Stimulated activated naive CD4-positive, alpha-beta T cell treated with Interleukin-2 at 50 U/mL for 16 hours (primary cell): ENCODE results near the gene RELA.
A peak's percentile ranks its signal among the peaks of the same experiment; 100 is the strongest.
"Not testable (repeated sequence)": the region's sequence is repeated elsewhere in the genome, so short reads cannot be mapped to it uniquely, and the experiment has no call there.

Experiments used
- DNase-seq: peaks from one replicate; lab custom pipeline; 2025; lab: John Stamatoyannopoulos, UW

Gene RELA

DNA sequence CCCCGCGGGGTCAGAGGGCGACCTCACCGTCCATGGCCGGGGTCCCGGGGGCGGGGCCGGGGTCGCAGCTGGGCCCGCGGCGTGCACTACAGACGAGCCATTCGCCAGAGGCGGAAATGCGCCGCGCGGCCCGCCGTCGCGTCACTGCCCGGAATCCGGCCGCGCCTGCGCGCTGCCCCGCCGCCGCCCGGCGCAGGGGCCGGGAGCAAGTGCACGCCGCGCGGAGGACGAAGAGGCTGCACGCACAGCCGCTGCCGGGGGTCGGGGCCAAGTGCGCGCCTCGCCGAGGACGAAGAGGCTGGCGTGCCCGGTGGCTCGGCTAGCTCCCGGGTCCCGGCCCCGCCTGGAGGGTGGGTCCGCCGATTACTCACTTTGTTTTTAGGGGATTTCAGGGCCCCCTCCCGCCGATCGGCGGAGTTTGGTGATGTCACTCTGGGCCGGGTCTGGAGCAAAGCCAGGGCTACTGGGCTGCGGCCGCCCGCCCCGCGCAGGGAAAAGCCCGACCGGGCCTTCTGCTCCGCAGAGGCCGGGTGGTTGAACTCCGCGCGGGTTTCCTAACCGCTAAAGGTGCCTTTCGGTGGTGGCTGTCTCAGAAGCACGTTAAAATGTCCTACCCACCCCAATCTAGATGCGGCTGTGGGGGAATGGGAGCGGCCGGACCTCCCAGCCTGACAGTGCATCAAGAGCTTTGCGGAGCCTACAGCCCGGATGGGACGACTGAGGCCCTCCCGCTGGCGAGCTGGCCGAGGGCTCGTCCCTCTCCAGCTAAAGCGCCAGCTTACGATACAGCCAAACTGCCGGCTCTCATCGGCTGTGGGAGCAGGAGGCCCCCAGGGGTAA is at the start of gene RELA:
RELA (minus strand) TSS at position 118 of the 840 bp plus-strand sequence; CDS start at position 34, 84 bp downstream.
- DNase-seq, result peak; percentile 90

DNA sequence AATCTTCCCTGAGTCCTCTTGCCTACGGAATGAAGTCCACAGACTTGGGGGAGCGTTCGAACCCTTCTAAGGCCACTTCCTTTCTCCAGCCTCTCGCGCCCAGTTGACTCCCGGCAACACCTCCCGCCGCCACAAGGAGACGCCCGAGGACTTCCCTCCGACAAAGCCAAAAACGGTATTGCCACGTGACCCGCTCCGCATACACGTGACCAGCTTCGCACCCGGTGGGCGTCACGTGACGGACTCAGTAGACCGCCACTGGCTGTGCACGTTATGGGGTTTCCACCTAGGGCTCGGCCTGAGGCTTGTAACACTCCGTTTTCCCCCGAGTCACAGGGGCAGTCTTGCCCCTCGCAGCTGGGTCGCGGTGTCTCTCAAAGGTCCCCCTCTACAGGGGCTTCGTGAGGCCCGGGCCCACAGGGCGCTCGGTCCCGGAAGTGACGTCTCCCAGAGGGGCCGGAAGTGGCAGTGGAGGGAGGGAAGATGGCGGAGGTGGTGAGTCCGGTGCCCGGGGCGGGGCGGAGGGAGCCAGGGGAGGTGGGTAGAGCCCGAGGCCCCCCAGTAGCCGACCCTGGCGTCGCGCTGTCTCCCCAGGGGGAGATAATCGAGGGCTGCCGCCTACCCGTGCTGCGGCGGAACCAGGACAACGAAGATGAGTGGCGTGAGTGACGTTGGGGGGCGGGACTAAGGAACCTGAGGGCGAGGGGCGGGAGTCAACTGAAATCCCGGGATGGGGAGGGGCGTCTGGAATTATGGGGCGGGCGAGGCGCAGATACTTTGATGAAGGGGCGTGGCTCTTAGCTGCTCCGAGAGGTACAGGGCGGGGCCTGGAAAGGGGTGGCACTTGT is 49.3 kb upstream of the RELA start, which contains the start of gene KAT5:
KAT5 (plus strand) TSS at position 468 of the 848 bp plus-strand sequence; CDS start at position 484, 16 bp downstream.
- peak; percentile 97 for DNase-seq

DNA sequence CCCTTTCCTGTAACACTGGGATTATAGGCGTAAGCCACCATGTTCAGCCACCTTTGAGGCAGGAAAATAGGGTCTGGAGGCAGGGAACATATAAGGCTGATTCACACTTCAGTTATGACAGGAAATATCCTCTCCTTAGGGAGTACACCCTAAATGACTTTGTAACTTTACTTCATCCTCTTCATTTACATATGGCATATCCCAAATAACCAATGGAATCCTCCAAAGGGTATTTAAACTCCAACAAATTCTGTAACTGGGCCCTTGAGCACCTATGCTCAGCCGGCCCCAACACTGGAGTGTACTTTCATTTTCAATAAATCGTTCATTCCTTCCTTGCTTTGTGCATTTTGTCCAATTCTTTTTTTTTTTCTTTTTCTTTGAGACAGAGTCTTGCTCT is 47.7 kb upstream of the RELA start:
- no peak for DNase-seq

DNA sequence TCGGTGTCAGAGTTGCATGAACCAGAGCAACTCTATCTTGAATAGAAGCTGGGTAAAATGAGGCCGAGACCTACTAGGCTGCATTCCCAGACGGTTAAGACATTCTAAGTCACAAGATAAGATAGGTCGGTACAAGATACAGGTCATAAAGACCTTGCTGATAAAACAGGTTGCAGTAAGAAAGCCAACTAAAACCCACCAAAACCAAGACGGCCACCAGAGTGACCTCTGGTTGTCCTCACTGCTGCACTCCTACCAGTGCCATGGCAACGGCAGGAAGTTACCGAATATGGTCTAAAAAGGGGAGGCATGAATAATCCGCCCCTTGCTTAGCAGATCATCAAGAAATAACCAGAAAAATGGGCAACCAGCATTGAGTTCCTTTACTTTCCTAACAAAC is 46.9 kb upstream of the RELA start:
- DNase-seq, result no peak

DNA sequence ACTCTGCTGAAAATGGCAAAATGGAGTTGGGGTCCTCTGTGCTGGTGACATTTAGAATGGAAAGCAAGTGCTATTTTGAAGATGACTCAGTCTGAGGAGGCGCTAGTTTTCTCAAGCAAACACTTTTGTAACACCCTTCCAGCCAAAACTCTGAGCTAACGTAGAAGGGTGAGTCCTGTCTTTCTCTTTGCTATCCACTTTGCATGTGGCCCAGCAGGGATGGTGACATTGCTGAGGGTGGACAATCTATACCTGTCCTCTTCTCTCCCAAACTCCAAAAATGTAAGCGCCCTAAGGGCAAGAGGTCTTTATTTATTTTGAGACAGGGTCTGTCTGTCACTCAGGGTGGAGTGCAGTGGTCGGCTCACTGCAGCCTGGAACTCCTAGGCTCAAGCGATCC is 45.7 kb upstream of the RELA start:
- no peak for DNase-seq

DNA sequence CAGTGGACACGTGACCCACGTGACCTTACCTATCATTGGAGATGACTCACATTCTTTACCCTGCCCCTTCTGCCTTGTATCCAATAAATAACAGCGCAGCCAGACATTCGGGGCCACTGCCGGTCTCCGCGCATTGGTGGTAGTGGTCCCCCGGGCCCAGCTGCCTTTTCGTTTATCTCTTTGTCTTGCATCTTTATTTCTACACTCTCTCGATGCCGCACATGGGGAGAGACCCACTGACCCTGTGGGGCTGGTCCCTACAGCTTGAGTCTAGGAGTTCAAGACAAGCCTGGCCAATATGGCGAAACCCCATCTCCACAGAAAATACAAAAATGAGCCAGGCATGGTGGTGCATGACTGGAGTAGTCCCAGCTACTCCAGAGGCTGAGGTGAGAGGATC is 44.3 kb upstream of the RELA start:
- DNase-seq, result not testable (repeated sequence)

DNA sequence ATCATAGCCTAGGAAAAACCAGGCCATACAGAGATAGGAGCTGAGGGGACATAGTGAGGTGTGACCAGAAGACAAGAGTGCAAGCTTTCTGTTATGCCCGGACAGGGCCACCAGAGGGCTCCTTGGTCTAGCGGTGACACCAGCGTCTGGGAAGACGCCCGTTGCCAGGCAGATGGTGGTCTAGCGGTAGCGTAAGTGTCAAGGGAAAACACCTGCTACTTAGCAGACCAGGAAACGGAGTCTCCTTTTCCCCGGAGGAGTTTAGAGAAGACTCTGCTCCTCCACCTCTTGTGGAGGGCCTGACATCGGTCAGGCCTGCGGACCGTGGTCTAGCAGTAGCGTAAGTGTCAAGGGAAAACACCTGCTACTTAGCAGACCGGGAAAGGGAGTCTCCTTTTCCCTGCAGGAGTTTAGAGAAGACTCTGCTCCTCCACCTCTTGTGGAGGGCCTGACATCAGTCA is 43.6 kb upstream of the RELA start:
- DNase-seq, result peak; percentile 64

DNA sequence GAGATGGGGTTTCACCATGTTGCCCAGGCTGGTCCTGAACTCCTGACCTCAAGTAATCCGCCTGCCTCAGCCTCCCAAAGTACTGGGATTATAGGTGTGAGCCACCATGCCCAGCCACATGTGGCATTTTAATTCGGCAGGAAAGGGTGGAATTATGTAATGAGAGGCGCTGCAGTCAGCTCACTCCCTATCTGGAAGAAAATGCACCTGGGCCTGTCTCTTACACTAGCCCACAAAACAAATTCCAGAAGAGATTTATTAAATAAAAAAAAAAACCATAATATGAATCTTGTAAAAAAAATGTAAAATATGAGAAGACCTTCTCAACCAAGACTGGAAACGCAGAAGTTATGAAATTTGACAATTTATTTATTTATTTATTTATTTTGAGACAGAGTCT is 41.1 kb upstream of the RELA start:
- DNase-seq, result no peak

DNA sequence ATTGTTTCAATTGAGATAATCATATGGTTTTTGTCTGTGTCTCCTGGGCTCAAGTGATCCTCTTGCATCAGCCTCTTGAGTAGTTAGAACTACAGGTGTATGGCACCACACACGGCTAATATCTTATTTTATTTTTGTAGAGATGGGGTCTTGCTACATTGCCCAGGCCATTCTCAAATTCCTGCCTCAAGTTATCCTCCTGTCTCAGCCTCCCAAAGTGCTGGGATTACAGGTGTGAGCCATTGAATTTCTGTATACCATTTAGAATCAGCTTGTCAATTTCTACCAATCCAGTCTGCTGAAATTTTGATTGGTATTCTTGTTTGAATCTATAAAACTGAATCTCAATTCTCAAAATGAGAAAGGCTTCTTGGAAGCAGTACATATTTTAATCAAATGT is 39.0 kb upstream of the RELA start:
- no peak for DNase-seq

- DNase-seq, result no peak
Observed at GRCh38 chr11:65700399-65700798, 37.7 kb upstream of the RELA start.

DNA sequence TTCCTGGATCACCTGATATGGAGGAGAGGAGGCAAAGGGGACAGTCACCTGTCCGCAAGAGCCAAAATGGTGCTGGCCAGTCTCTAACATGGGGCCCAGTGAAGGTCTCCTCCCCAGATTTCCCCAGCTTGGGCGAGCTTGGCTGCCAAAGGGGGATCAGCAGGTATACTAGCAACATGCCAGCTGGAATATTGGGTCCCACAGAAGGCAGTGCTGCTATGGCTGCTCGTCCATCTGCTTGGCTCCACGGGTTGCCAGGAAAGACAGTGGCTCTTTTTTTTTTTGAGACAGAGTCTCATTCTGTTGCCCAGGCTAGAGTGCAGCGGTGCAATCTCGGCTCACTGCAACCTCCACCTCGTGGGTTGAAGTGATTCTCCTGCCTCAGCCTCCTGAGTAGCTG is 36.6 kb upstream of the RELA start:
- no peak for DNase-seq

DNA sequence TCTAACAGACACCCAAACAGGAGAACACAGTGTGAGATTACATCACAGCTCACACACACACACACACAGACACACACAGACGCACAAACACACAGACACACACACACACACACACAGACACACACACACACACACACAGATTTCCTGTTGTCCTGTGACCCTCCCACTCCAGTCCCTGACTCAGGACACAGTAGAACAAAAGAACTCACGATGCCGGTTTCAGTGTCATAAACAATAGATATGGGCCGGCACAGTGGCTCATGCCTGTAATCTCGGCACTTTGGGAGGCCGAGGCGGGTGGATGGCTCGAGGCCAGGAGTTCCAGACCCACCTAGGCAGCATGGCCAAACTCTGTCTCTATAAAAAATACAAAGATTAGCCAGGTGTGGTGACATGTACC is 35.5 kb upstream of the RELA start:
- no peak for DNase-seq

DNA sequence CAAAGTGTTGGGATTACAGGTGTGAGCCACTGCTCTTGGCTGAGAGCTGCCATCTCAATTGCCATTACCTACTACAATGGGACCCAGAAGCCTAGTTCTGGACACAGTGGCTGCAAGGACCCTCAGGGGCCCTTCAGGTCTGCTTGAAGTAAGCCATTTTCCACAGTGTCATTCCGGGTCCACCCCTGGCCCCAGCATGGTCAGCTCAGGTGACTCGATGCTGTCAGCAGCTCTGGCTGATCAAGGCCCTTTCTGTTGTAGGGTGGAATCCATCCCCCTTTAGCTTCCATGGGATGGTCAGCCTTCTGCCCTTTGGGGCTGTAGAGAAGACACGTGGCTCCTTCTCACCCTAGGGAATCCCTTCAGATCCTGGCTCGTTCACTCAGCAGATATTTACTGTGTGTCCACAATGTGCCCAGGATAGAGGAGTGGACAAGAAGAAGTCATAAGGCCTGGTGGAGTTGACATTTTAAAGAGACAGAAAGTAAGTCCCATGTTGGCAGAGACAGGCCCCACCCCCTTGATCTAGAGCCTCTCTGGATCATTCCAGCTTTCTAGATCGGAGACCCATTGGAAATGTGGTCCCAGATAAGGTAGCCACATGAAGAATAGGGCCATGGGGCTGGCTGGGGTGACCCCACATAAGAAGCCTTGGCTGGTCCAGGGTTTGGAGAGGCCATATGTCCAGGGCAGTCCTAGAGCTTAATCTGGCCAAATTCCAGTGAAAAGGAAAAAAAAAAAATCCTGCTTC is 34.3 kb upstream of the RELA start:
- DNase-seq, result no peak

GRCh38 chr11:65695459-65696241 is 32.9 kb upstream of the RELA start:
- DNase-seq, result no peak

DNA sequence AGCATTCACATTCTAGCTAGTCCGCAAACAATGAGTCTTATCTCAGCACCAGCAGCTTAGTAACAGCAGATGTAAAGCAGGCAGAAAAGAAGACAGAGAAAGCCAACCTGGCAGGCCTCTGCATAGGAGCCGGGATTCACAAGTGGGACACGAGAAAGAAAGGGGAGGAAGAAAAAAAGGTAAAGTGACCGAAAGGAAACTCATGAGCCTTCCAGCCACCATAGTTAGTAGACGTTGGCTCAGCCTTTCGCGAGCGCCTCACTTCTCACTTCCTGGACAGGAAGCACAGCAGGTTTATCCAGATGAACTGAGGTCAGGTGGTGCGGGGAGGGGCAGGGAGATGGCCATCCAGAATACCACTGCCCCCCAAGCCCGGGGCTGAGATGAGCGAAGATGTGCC is 29.7 kb upstream of the RELA start:
- DNase-seq, result no peak

GRCh38 chr11:65691847-65692246 is 29.1 kb upstream of the RELA start:
- DNase-seq, result not testable (repeated sequence)

DNA sequence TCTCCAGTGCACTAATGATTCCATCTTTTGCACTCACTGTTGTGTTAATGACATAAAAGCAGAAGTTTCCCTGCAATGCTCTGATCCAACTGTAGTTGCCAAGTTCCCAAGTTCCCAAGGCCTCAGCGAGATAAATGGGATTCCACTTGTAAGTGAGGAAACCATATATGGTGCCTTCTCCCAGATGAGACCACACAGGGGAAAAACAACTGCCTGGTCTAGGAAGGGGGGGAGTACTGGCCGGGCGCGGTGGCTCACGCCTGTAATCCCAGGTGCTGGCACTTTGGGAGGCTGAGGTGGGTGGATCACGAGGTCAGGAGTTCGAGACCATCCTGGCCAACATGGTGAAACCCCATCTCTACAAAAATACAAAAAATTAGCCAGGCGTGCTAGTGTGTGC is 23.3 kb upstream of the RELA start:
- no peak for DNase-seq

- DNase-seq, result not testable (repeated sequence)
Observed at GRCh38 chr11:65683480-65683879, 20.8 kb upstream of the RELA start.

GRCh38 chr11:65680192-65680743 is 17.6 kb upstream of the RELA start:
- no peak for DNase-seq

GRCh38 chr11:65672982-65673381 is 10.3 kb upstream of the RELA start:
- DNase-seq, result no peak
